ENCODE data around the gene IER5L. TPM values are rescaled to one million over a fixed set of nuclear protein-coding genes. Genes with fewer than 3 reads are reported as not detected.

IER5L gene
- total RNA-seq, 6 donors from 2014 or later: 3.7 to 17.0 (median 10.3) TPM

Other genes with a start within 250 kb of the IER5L start
- 10 to 100 TPM in 5 of 6 donors, 1 to 10 TPM in 1; 5.7 to 24.5 (median 12.3) TPM for gene DOLK, start 230.7 kb downstream of the IER5L start, total RNA-seq
- gene NUP188, start 230.6 kb downstream of the IER5L start, total RNA-seq: 100 to 1,000 TPM in 1 of 6 donors, 10 to 100 TPM in 5; 30.4 to 225 (median 50.1) TPM
- 100 to 1,000 TPM in 2 of 6 donors, 10 to 100 TPM in 4; 69.6 to 202 (median 94.1) TPM for gene SH3GLB2, start 149.9 kb downstream of the IER5L start, total RNA-seq
- 10 to 100 TPM; 18.6 to 95.3 (median 28.6) TPM for gene MIGA2, start 141.6 kb downstream of the IER5L start, total RNA-seq
- 10 to 100 TPM in 2 of 6 donors, 1 to 10 TPM in 4; 3.9 to 14.8 (median 8.2) TPM for gene DOLPP1, start 97.2 kb downstream of the IER5L start, total RNA-seq
- gene CRAT, start 67.5 kb downstream of the IER5L start, total RNA-seq: 10 to 100 TPM; 18.5 to 34.3 (median 26.0) TPM
- gene PTPA, start 66.8 kb downstream of the IER5L start, total RNA-seq: 100 to 1,000 TPM in 2 of 6 donors, 10 to 100 TPM in 4; 48.2 to 130 (median 67.2) TPM